ENCODE measurements around the gene DDN. TPM values are rescaled to one million over a fixed set of nuclear protein-coding genes. Genes with fewer than 3 reads are reported as not detected.

The DDN gene
- total and polyA plus RNA-seq, 4 donors, result 0.44 to 1.5 (median 0.97) TPM

GRCh38 chr12:49031573-49032161, 32.5 kb upstream of the DDN start:
- WGBS (ENCODE audit: insufficient coverage), result 75% methylated on average over 8 of the region's 8 CpGs
- Histone ChIP-seq H3K27me3 (ENCODE audit: control insufficient read depth, insufficient read depth, low read length) (no peaks in the 10 kb centered on the region), H3K4me1 (ENCODE audit: control insufficient read depth, insufficient read depth, low read length) (peaks cover 20% of the 10 kb centered on the region), H3K4me3 (ENCODE audit: low read depth, low read length) (no peak overlapping the region), H3K36me3 (ENCODE audit: control insufficient read depth, insufficient read depth, low read length) (peaks cover 93% of the 10 kb centered on the region), H3K27ac (ENCODE audit: low read depth, low read length) (peak overlapping the region; percentile 33), H3K9me3 (ENCODE audit: control insufficient read depth, insufficient read depth, low read length) (no peaks in the 10 kb centered on the region)
- no peak for DNase-seq (ENCODE audit: low read depth in 4 of 6, low spot score in 6 of 6)

DNA sequence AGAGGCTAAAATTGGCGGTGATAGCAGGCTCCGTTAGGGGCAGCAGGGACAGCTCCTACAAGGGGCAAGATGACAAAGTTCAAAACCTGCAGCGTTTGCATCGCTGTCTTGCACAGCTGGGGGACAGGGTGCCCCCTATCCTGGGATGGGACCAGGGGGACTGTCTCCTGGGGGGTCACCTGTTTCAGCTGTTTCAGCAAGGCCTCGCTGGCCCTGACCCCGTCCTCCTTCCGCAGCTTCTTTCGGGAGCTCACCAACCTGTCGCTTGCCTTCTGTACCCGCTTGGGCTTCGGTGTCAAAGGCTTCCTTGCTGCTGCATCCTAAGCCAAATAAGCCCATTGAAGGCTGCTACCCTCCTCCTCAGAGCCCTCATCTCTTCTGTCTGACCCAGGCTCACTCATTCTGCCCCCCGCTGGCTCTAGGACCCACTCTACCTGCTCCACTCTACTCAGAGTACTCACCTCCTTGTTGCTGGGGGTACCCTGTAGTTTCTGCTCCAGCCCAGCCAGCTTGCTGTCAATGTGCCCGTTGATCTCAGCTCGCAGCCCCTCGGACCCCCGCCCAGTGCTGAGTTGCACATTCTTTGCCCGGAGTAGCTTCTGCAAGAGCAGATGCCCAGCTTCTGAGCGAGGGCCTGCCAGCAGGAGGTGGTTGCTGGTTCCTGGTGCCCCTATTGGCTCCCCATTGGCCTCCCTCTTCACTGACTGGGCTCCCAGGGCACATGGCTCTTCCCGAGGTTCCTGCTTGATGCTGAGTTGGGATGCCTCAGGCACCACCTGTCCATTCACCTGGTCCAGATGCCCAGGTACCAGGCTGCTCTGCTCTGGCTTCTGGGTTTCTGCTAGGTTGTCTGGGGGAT, 31.8 kb upstream of the DDN start:
- 95% methylated on average over 19 of the region's 19 CpGs for WGBS (ENCODE audit: insufficient coverage)
- DNase-seq (ENCODE audit: low read depth in 4 of 6, low spot score in 6 of 6), result no peak
- Histone ChIP-seq H3K4me3 (ENCODE audit: low read depth, low read length) (no peak overlapping the region), H3K9me3 (ENCODE audit: control insufficient read depth, insufficient read depth, low read length) (no peaks in the 10 kb centered on the region), H3K36me3 (ENCODE audit: control insufficient read depth, insufficient read depth, low read length) (peaks cover 94% of the 10 kb centered on the region), H3K27me3 (ENCODE audit: control insufficient read depth, insufficient read depth, low read length) (no peaks in the 10 kb centered on the region), H3K4me1 (ENCODE audit: control insufficient read depth, insufficient read depth, low read length) (peaks cover 20% of the 10 kb centered on the region), H3K27ac (ENCODE audit: low read depth, low read length) (no peak overlapping the region)

GRCh38 chr12:49030119-49030518, 30.9 kb upstream of the DDN start:
- H3K9me3 ChIP-seq (ENCODE audit: control insufficient read depth, insufficient read depth, low read length), result no peaks in the 10 kb centered on the region
- H3K4me1 ChIP-seq (ENCODE audit: control insufficient read depth, insufficient read depth, low read length), result peaks cover 20% of the 10 kb centered on the region
- peaks cover 92% of the 10 kb centered on the region for H3K36me3 ChIP-seq (ENCODE audit: control insufficient read depth, insufficient read depth, low read length)
- DNase-seq (ENCODE audit: low read depth in 4 of 6, low spot score in 6 of 6), result no peak
- no CpG with 5 or more reads among the region's 8 CpGs for WGBS (ENCODE audit: insufficient coverage)
- H3K27me3 ChIP-seq (ENCODE audit: control insufficient read depth, insufficient read depth, low read length), result no peaks in the 10 kb centered on the region
- H3K27ac ChIP-seq (ENCODE audit: low read depth, low read length), result no peak overlapping the region
- H3K4me3 ChIP-seq (ENCODE audit: low read depth, low read length), result no peak overlapping the region

- Histone ChIP-seq H3K36me3 (ENCODE audit: control insufficient read depth, insufficient read depth, low read length) (peaks cover 92% of the 10 kb centered on the region), H3K27me3 (ENCODE audit: control insufficient read depth, insufficient read depth, low read length) (no peaks in the 10 kb centered on the region), H3K27ac (ENCODE audit: low read depth, low read length) (no peak overlapping the region), H3K4me3 (ENCODE audit: low read depth, low read length) (no peak overlapping the region), H3K9me3 (ENCODE audit: control insufficient read depth, insufficient read depth, low read length) (no peaks in the 10 kb centered on the region), H3K4me1 (ENCODE audit: control insufficient read depth, insufficient read depth, low read length) (peaks cover 20% of the 10 kb centered on the region)
- no peak for DNase-seq (ENCODE audit: low read depth in 4 of 6, low spot score in 6 of 6)
- 91% methylated on average over 6 of the region's 10 CpGs for WGBS (ENCODE audit: insufficient coverage)
These were observed 29.6 kb upstream of the DDN start for GRCh38 chr12:49028666-49029275.

- Histone ChIP-seq H3K27ac (ENCODE audit: low read depth, low read length) (no peak overlapping the region), H3K4me3 (ENCODE audit: low read depth, low read length) (no peak overlapping the region), H3K4me1 (ENCODE audit: control insufficient read depth, insufficient read depth, low read length) (peaks cover 18% of the 10 kb centered on the region), H3K27me3 (ENCODE audit: control insufficient read depth, insufficient read depth, low read length) (no peaks in the 10 kb centered on the region), H3K9me3 (ENCODE audit: control insufficient read depth, insufficient read depth, low read length) (no peaks in the 10 kb centered on the region), H3K36me3 (ENCODE audit: control insufficient read depth, insufficient read depth, low read length) (peaks cover 91% of the 10 kb centered on the region)
- 95% methylated on average over 8 of the region's 9 CpGs for WGBS (ENCODE audit: insufficient coverage)
- DNase-seq (ENCODE audit: low read depth in 4 of 6, low spot score in 6 of 6), result no peak
These were observed 28.8 kb upstream of the DDN start for GRCh38 chr12:49027846-49028555.

- H3K27me3 ChIP-seq (ENCODE audit: control insufficient read depth, insufficient read depth, low read length), result no peaks in the 10 kb centered on the region
- no peaks in the 10 kb centered on the region for H3K9me3 ChIP-seq (ENCODE audit: control insufficient read depth, insufficient read depth, low read length)
- H3K4me3 ChIP-seq (ENCODE audit: low read depth, low read length), result no peak overlapping the region
- H3K36me3 ChIP-seq (ENCODE audit: control insufficient read depth, insufficient read depth, low read length), result peaks cover 91% of the 10 kb centered on the region
- no peak for DNase-seq (ENCODE audit: low read depth in 4 of 6, low spot score in 6 of 6)
- WGBS (ENCODE audit: insufficient coverage), result 96% methylated on average over 23 of the region's 26 CpGs
- peaks cover 7% of the 10 kb centered on the region for H3K4me1 ChIP-seq (ENCODE audit: control insufficient read depth, insufficient read depth, low read length)
- H3K27ac ChIP-seq (ENCODE audit: low read depth, low read length), result no peak overlapping the region
These were observed 27.7 kb upstream of the DDN start for GRCh38 chr12:49026678-49027480.

DNA sequence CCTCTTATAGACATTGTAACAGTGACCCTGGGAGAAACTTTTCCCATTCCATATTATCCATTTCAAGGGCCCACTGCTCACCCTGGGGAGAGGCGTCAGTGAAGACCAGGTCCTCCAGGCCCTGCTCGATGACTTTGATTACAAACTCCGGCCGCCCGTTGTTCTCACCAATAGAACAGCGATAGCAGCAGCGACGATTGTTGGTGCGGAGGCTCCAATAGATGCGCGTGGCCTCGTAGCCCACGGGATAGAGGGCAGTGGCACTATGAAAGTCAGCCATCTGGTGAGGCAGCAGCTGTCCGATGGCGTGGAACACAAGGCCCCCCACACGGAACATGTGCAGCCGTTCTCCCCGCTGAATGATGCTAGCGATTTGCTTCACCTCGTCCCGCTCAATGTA, 26.9 kb upstream of the DDN start:
- 90% methylated on average over 21 of the region's 21 CpGs for WGBS (ENCODE audit: insufficient coverage)
- H3K27me3 ChIP-seq (ENCODE audit: control insufficient read depth, insufficient read depth, low read length), result no peaks in the 10 kb centered on the region
- H3K27ac ChIP-seq (ENCODE audit: low read depth, low read length), result no peak overlapping the region
- DNase-seq (ENCODE audit: low read depth in 4 of 6, low spot score in 6 of 6), result no peak
- H3K36me3 ChIP-seq (ENCODE audit: control insufficient read depth, insufficient read depth, low read length), result peaks cover 91% of the 10 kb centered on the region
- no peaks in the 10 kb centered on the region for H3K9me3 ChIP-seq (ENCODE audit: control insufficient read depth, insufficient read depth, low read length)
- H3K4me3 ChIP-seq (ENCODE audit: low read depth, low read length), result no peak overlapping the region
- no peaks in the 10 kb centered on the region for H3K4me1 ChIP-seq (ENCODE audit: control insufficient read depth, insufficient read depth, low read length)

DNA sequence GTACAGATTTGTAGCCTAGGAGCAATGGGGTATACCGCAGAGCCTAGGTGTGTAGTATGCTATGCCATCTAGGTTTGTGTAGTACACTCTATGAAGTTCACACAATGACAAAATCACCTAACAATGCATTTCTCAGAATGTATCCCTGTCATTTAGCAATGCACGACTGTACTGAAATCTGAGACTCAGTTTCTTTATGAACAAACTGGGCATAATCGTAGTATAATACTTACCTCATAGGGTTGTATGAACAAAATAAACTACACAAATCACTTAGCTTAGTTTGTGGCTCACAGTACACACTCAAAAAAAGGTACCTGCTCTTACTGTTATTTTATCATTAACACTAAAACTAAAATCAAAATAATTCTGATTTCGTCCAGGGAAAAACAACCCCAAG, 26.3 kb upstream of the DDN start:
- Histone ChIP-seq H3K9me3 (ENCODE audit: control insufficient read depth, insufficient read depth, low read length) (no peaks in the 10 kb centered on the region), H3K4me1 (ENCODE audit: control insufficient read depth, insufficient read depth, low read length) (no peaks in the 10 kb centered on the region), H3K4me3 (ENCODE audit: low read depth, low read length) (no peak overlapping the region), H3K36me3 (ENCODE audit: control insufficient read depth, insufficient read depth, low read length) (peaks cover 91% of the 10 kb centered on the region), H3K27me3 (ENCODE audit: control insufficient read depth, insufficient read depth, low read length) (no peaks in the 10 kb centered on the region), H3K27ac (ENCODE audit: low read depth, low read length) (no peak overlapping the region)
- no peak for DNase-seq (ENCODE audit: low read depth in 4 of 6, low spot score in 6 of 6)
- no CpG with 5 or more reads among the region's 4 CpGs for WGBS (ENCODE audit: insufficient coverage)

DNA sequence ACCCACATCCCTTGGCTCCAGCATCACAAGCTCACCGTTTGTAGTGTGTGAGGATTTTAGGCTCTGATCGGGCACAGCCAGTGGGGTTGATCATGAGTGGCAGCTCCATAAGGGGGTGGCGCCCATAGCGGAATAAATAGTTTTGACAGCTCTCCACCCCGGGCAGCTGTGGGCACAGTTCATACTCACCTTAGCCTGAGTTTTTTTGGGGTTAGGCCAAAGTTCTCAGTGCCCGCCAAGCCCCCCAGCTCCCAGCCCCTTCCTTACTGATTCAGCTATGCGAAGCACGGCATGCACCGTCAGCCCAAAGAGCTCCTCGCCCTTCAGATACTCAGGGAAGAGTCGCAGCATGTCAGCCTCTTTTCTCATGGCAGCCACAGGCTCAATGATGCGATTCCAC, 25.4 kb upstream of the DDN start:
- no peak overlapping the region for H3K27ac ChIP-seq (ENCODE audit: low read depth, low read length)
- no peak for DNase-seq (ENCODE audit: low read depth in 4 of 6, low spot score in 6 of 6)
- H3K27me3 ChIP-seq (ENCODE audit: control insufficient read depth, insufficient read depth, low read length), result no peaks in the 10 kb centered on the region
- 93% methylated on average over 9 of the region's 12 CpGs for whole genome bisulfite sequencing (ENCODE audit: insufficient coverage)
- no peak overlapping the region for H3K4me3 ChIP-seq (ENCODE audit: low read depth, low read length)
- H3K9me3 ChIP-seq (ENCODE audit: control insufficient read depth, insufficient read depth, low read length), result no peaks in the 10 kb centered on the region
- H3K36me3 ChIP-seq (ENCODE audit: control insufficient read depth, insufficient read depth, low read length), result peaks cover 83% of the 10 kb centered on the region
- H3K4me1 ChIP-seq (ENCODE audit: control insufficient read depth, insufficient read depth, low read length), result peaks cover under 1% of the 10 kb centered on the region

All from spinal cord (tissue), 10 donors.